ENCODE data around the gene AADACL3. TPM values are rescaled to one million over a fixed set of nuclear protein-coding genes. Genes with fewer than 3 reads are reported as not detected.

AADACL3 gene
- total RNA-seq, 1 experiment from 2014 or later, result not detected

GRCh38 chr1:12754738-12755137, 38.8 kb downstream of the AADACL3 start:
- BruUV-seq (replicated peaks), result no TSS peak
- Mint-ChIP-seq H3K27me3 (ENCODE audit: insufficient read depth, unreplicated experiment) (peaks cover 96% of the 10 kb centered on the region), H3K9me3 (ENCODE audit: unreplicated experiment) (peaks cover 11% of the 10 kb centered on the region), H3K4me1 (ENCODE audit: insufficient read depth, unreplicated experiment) (no peaks in the 10 kb centered on the region), H3K36me3 (ENCODE audit: insufficient read depth, unreplicated experiment) (no peaks in the 10 kb centered on the region), H3K27ac (ENCODE audit: low read depth, unreplicated experiment) (no peak overlapping the region), H3K4me3 (ENCODE audit: unreplicated experiment) (no peak overlapping the region)
- CTCF ChIA-PET, result interaction anchor here (0.6 to 0.7 kb wide), 2 partner anchors 52 to 545 kb away, joined by 3 to 4 read pairs; no protein-coding TSS in a partner anchor
- TF ChIP-seq CTCF (IDR thresholded peaks at IDR 0.05; ENCODE audit: unreplicated experiment), result no peak
- intact Hi-C loops (cut with micrococcal nuclease), result no loop called here
- no peak for DNase-seq (ENCODE audit: unreplicated experiment)
- POLR2A ChIA-PET, result no interaction called here

- Mint-ChIP-seq H3K4me1 (ENCODE audit: insufficient read depth, unreplicated experiment) (no peaks in the 10 kb centered on the region), H3K9me3 (ENCODE audit: unreplicated experiment) (no peaks in the 10 kb centered on the region), H3K36me3 (ENCODE audit: insufficient read depth, unreplicated experiment) (no peaks in the 10 kb centered on the region), H3K4me3 (ENCODE audit: unreplicated experiment) (no peak overlapping the region), H3K27ac (ENCODE audit: low read depth, unreplicated experiment) (no peak overlapping the region), H3K27me3 (ENCODE audit: insufficient read depth, unreplicated experiment) (peaks cover 96% of the 10 kb centered on the region)
- BruUV-seq (replicated peaks), result no TSS peak
- intact Hi-C loops (cut with micrococcal nuclease), result no loop called here
- DNase-seq (ENCODE audit: unreplicated experiment), result no peak
- TF ChIP-seq CTCF (IDR thresholded peaks at IDR 0.05; ENCODE audit: unreplicated experiment), result no peak
- POLR2A ChIA-PET, result no interaction called here
- CTCF ChIA-PET, result no interaction called here
Measured at GRCh38 chr1:12756273-12756672, 40.4 kb downstream of the AADACL3 start.

GRCh38 chr1:12756768-12757413, 41.0 kb downstream of the AADACL3 start:
- ChIA-PET POLR2A (interaction anchor here (0.6 kb wide), 1 partner anchor 8 kb away, joined by 3 read pairs; no protein-coding TSS in a partner anchor), CTCF (no interaction called here)
- no peaks in the 10 kb centered on the region for H3K9me3 Mint-ChIP-seq (ENCODE audit: unreplicated experiment)
- peaks cover 90% of the 10 kb centered on the region for H3K27me3 Mint-ChIP-seq (ENCODE audit: insufficient read depth, unreplicated experiment)
- H3K27ac Mint-ChIP-seq (ENCODE audit: low read depth, unreplicated experiment), result no peak overlapping the region
- no peak for TF ChIP-seq CTCF (IDR thresholded peaks at IDR 0.05; ENCODE audit: unreplicated experiment)
- H3K4me3 Mint-ChIP-seq (ENCODE audit: unreplicated experiment), result no peak overlapping the region
- intact Hi-C loops (cut with micrococcal nuclease), result no loop called here
- H3K4me1 Mint-ChIP-seq (ENCODE audit: insufficient read depth, unreplicated experiment), result no peaks in the 10 kb centered on the region
- H3K36me3 Mint-ChIP-seq (ENCODE audit: insufficient read depth, unreplicated experiment), result no peaks in the 10 kb centered on the region
- DNase-seq (ENCODE audit: unreplicated experiment), result no peak
- no TSS peak for BruUV-seq (replicated peaks)

GRCh38 chr1:12757836-12758235, 41.9 kb downstream of the AADACL3 start:
- intact Hi-C loops (cut with micrococcal nuclease), result no loop called here

More at GRCh38 chr1:12757836-12758235, 41.9 kb downstream of the AADACL3 start:
- Mint-ChIP-seq H3K27me3 (ENCODE audit: insufficient read depth, unreplicated experiment) (peaks cover 93% of the 10 kb centered on the region), H3K9me3 (ENCODE audit: unreplicated experiment) (no peaks in the 10 kb centered on the region), H3K27ac (ENCODE audit: low read depth, unreplicated experiment) (no peak overlapping the region), H3K36me3 (ENCODE audit: insufficient read depth, unreplicated experiment) (no peaks in the 10 kb centered on the region), H3K4me3 (ENCODE audit: unreplicated experiment) (no peak overlapping the region), H3K4me1 (ENCODE audit: insufficient read depth, unreplicated experiment) (no peaks in the 10 kb centered on the region)
- TF ChIP-seq CTCF (IDR thresholded peaks at IDR 0.05; ENCODE audit: unreplicated experiment), result no peak
- no peak for DNase-seq (ENCODE audit: unreplicated experiment)
- ChIA-PET CTCF (no interaction called here), POLR2A (no interaction called here)
- BruUV-seq (replicated peaks), result no TSS peak

All from MCF 10A (cell line).